ENCODE data around the gene RNLS.
"Not testable (repeated sequence)": the region's sequence is repeated elsewhere in the genome, so short reads cannot be mapped to it uniquely, and the experiment has no call there.

Gene RNLS

GRCh38 chr10:88491314-88491713, 91.8 kb downstream of the RNLS start:
- no peak overlapping the region for H3K4me2 ChIP-seq (ENCODE audit: low read length)
- TF ChIP-seq EZH2phosphoT487 (IDR thresholded peaks at IDR 0.05; ENCODE audit: low read depth) (no peak), CTCF (IDR thresholded peaks at IDR 0.05; ENCODE audit: low read depth, low read length) (no peak)
- H3K9me3 ChIP-seq (ENCODE audit: insufficient read depth, low read length), result no peaks in the 10 kb centered on the region
- no peaks in the 10 kb centered on the region for H4K20me1 ChIP-seq (ENCODE audit: insufficient read depth, low read length)
- H3K79me2 ChIP-seq (ENCODE audit: low read length), result no peaks in the 10 kb centered on the region
- peaks cover 12% of the 10 kb centered on the region for H3K4me1 ChIP-seq (ENCODE audit: low read length)
- H3K4me3 ChIP-seq (ENCODE audit: low read length), result no peak overlapping the region
- no peak overlapping the region for H2AFZ ChIP-seq (ENCODE audit: low read depth, low read length)
- no peak overlapping the region for H3K27ac ChIP-seq (ENCODE audit: low read length)
- H3K27me3 ChIP-seq (ENCODE audit: low read depth, low read length), result no peaks in the 10 kb centered on the region
- no peaks in the 10 kb centered on the region for H3K36me3 ChIP-seq (replicated peaks; ENCODE audit: low read depth, low read length)
- no peak overlapping the region for H3K9ac ChIP-seq (ENCODE audit: low read length)

- Histone ChIP-seq H3K4me2 (ENCODE audit: low read length) (no peak overlapping the region), H3K9ac (ENCODE audit: low read length) (no peak overlapping the region), H3K9me3 (ENCODE audit: insufficient read depth, low read length) (no peaks in the 10 kb centered on the region), H3K4me1 (ENCODE audit: low read length) (peaks cover 12% of the 10 kb centered on the region), H2AFZ (ENCODE audit: low read depth, low read length) (no peak overlapping the region), H3K27ac (ENCODE audit: low read length) (no peak overlapping the region), H3K4me3 (ENCODE audit: low read length) (no peak overlapping the region), H3K79me2 (ENCODE audit: low read length) (no peaks in the 10 kb centered on the region), H3K27me3 (ENCODE audit: low read depth, low read length) (no peaks in the 10 kb centered on the region), H4K20me1 (ENCODE audit: insufficient read depth, low read length) (no peaks in the 10 kb centered on the region), H3K36me3 (replicated peaks; ENCODE audit: low read depth, low read length) (no peaks in the 10 kb centered on the region)
- TF ChIP-seq EZH2phosphoT487 (IDR thresholded peaks at IDR 0.05; ENCODE audit: low read depth), result no peak
- no peak for TF ChIP-seq CTCF (IDR thresholded peaks at IDR 0.05; ENCODE audit: low read depth, low read length)
Measured at GRCh38 chr10:88490231-88490980, 92.7 kb downstream of the RNLS start.

- Histone ChIP-seq H3K4me2 (ENCODE audit: low read length) (no peak overlapping the region), H3K9ac (ENCODE audit: low read length) (no peak overlapping the region), H3K79me2 (ENCODE audit: low read length) (no peaks in the 10 kb centered on the region), H3K27ac (ENCODE audit: low read length) (no peak overlapping the region), H3K9me3 (ENCODE audit: insufficient read depth, low read length) (no peaks in the 10 kb centered on the region), H3K4me3 (ENCODE audit: low read length) (no peak overlapping the region), H3K36me3 (replicated peaks; ENCODE audit: low read depth, low read length) (no peaks in the 10 kb centered on the region), H4K20me1 (ENCODE audit: insufficient read depth, low read length) (no peaks in the 10 kb centered on the region), H3K27me3 (ENCODE audit: low read depth, low read length) (no peaks in the 10 kb centered on the region), H3K4me1 (ENCODE audit: low read length) (peaks cover 6% of the 10 kb centered on the region), H2AFZ (ENCODE audit: low read depth, low read length) (no peak overlapping the region)
- TF ChIP-seq CTCF (IDR thresholded peaks at IDR 0.05; ENCODE audit: low read depth, low read length) (no peak), EZH2phosphoT487 (IDR thresholded peaks at IDR 0.05; ENCODE audit: low read depth) (no peak)
Measured at GRCh38 chr10:88489107-88489506, 94.0 kb downstream of the RNLS start.

- H3K4me1 ChIP-seq (ENCODE audit: low read length); H2AFZ ChIP-seq (ENCODE audit: low read depth, low read length); H3K4me2 ChIP-seq (ENCODE audit: low read length); H3K79me2 ChIP-seq (ENCODE audit: low read length); H3K9me3 ChIP-seq (ENCODE audit: insufficient read depth, low read length); H3K36me3 ChIP-seq (replicated peaks; ENCODE audit: low read depth, low read length); H4K20me1 ChIP-seq (ENCODE audit: insufficient read depth, low read length); H3K27ac ChIP-seq (ENCODE audit: low read length); H3K9ac ChIP-seq (ENCODE audit: low read length); H3K27me3 ChIP-seq (ENCODE audit: low read depth, low read length); H3K4me3 ChIP-seq (ENCODE audit: low read length): not testable (repeated sequence)
Measured at GRCh38 chr10:88486816-88487215, 96.3 kb downstream of the RNLS start.
